ENCODE results near the gene SLC39A11. TPM values are rescaled to one million over a fixed set of nuclear protein-coding genes. Genes with fewer than 3 reads are reported as not detected.
"Not testable (repeated sequence)": the region's sequence is repeated elsewhere in the genome, so short reads cannot be mapped to it uniquely, and the experiment has no call there.

Gene SLC39A11
- polyA plus RNA-seq, 1 of the 3 experiments (the other 2 are of a cell fraction): 23.5 TPM

DNA sequence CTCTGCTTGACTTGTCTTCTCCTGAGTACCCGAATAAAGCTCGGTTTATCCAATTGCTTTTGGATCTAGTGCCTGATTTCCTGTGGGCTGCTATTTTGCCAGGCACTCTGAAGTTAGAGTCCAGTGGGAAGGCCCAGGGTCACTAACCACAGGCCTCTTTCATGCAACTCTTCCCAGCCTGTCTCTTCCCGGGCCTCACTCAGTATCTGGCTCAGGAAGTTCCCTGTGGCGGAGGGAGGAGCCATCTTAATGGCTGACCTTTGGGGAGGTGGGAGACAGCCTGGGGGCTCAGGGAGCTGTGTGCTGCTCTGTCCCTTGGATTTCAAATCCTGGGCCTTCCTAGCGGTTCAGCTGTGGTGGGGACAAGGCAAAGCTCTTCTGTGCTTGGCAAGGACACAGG, 328.5 kb downstream of the SLC39A11 start:
- ChIA-PET CTCF (interaction anchor here (1.0 to 2.4 kb wide), 8 partner anchors 10 to 1384 kb away, joined by 3 to 9 read pairs (median 4); no protein-coding TSS in a partner anchor), POLR2A (no interaction called here)

DNA sequence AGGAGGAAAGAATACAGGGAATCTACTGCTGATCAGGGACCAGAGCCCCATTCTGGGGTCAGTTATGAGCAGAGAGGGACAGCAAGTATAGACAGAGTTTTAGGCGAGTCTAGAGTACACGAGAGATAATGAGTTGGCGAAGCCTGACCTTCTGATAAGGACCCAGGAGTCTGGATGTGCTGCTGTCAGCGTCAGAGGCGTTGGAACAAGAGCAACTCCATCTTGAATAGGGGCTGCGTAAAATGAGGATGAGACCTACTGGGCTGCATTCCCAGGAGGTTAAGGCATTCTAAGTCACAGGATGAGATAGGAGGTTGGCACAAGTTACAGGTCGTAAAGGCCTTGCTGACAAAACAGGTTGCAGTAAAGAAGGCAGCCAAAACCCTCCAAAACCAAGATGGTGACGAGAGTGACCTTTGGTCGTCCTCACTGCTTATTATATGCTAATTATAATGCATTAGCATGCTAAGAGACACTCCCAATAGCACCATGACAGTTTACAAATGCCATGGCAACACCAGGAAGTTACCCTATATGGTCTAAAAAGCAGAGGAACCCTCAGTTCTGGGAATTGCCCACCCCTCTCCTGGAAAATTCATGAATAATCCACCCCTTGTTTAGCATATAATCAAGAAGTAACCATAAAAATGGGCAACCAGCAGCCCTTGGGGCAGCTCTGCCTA, 330.5 kb downstream of the SLC39A11 start:
- H2AFZ ChIP-seq (ENCODE audit: low read depth); H3K9ac ChIP-seq; H3F3A ChIP-seq (replicated peaks; ENCODE audit: insufficient read depth); H3K27ac ChIP-seq (ENCODE audit: low read depth in 2 of 2, low read length in 1 of 2); POLR2A ChIA-PET; H3K4me3 ChIP-seq (ENCODE audit: low read depth in 2 of 2, low read length in 1 of 2); H3K4me2 ChIP-seq; H3K36me3 ChIP-seq (replicated peaks in 1 of 2; ENCODE audit: control insufficient read depth in 1 of 2, insufficient read depth in 2 of 2, low read length in 1 of 2); H4K20me1 ChIP-seq (ENCODE audit: insufficient read depth); H3K27me3 ChIP-seq (ENCODE audit: insufficient read depth); DNase-seq; H3K79me2 ChIP-seq (ENCODE audit: insufficient read depth); H3K9me2 ChIP-seq; H3K9me3 ChIP-seq: not testable (repeated sequence)
- CTCF ChIA-PET: interaction anchor here (2.2 kb wide), 1 partner anchor 37 kb away, joined by 8 read pairs; no protein-coding TSS in a partner anchor
- 88% methylated on average over 9 of the region's 9 CpGs for WGBS (ENCODE audit: low lambda C conversion rate)
- peaks cover 0 to 12% of the 10 kb centered on the region in 2 experiments; a peak in 2 of 4 replicates for H3K4me1 ChIP-seq (ENCODE audit: control insufficient read depth in 1 of 2, insufficient read depth in 2 of 2, low read depth in 1 of 2, low read length in 1 of 2)

More for the DNA sequence above, 328.5 kb downstream of the SLC39A11 start:
- Histone ChIP-seq H3K9me2 (no peaks in the 10 kb centered on the region), H3K9ac (no peak overlapping the region), H3F3A (replicated peaks; ENCODE audit: insufficient read depth) (no peaks in the 10 kb centered on the region), H2AFZ (ENCODE audit: low read depth) (no peak overlapping the region), H3K79me2 (ENCODE audit: insufficient read depth) (no peaks in the 10 kb centered on the region), H3K4me3 (ENCODE audit: low read depth in 2 of 2, low read length in 1 of 2) (no peak overlapping the region), H3K27me3 (ENCODE audit: insufficient read depth) (no peaks in the 10 kb centered on the region), H3K4me2 (no peak overlapping the region), H3K4me1 (ENCODE audit: control insufficient read depth in 1 of 2, insufficient read depth in 2 of 2, low read depth in 1 of 2, low read length in 1 of 2) (peaks cover 0 to 12% of the 10 kb centered on the region in 2 experiments; a peak in 2 of 4 replicates), H3K27ac (ENCODE audit: low read depth in 2 of 2, low read length in 1 of 2) (no peak overlapping the region), H3K9me3 (no peaks in the 10 kb centered on the region), H3K36me3 (replicated peaks in 1 of 2; ENCODE audit: control insufficient read depth in 1 of 2, insufficient read depth in 2 of 2, low read length in 1 of 2) (no peaks in the 10 kb centered on the region), H4K20me1 (ENCODE audit: insufficient read depth) (no peaks in the 10 kb centered on the region)
- 81% methylated on average over 5 of the region's 5 CpGs for WGBS (ENCODE audit: low lambda C conversion rate)
- no peak for DNase-seq
- TF ChIP-seq TAF1 (IDR thresholded peaks at IDR 0.05; ENCODE audit: borderline replicate concordance, low read depth, low read length): no peak

DNA sequence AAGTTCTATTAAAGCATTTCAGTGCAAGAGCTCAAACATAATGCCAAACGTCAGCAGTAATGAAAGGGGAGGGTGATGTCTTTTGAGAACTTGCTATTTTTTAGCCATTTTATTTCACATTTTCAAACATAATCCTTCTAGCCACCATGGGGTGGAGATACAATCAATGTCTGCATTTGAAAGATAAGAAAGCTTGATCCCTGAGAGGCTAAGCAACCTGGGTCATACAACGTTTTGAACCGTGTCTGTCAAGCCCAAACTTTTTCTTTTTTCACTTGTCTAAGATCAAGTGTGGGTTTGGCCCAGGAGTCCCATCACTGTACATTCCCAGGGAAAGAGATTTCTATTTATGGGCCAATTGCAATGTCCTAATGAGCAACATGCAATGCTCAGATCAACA, 331.1 kb downstream of the SLC39A11 start:
- Histone ChIP-seq H3K27me3 (ENCODE audit: insufficient read depth) (no peaks in the 10 kb centered on the region), H3K9me3 (no peaks in the 10 kb centered on the region), H3K4me1 (ENCODE audit: control insufficient read depth in 1 of 2, insufficient read depth in 2 of 2, low read depth in 1 of 2, low read length in 1 of 2) (peaks cover 0 to 12% of the 10 kb centered on the region in 2 experiments; a peak in 2 of 4 replicates), H3K9ac (no peak overlapping the region), H3K4me2 (no peak overlapping the region), H3F3A (replicated peaks; ENCODE audit: insufficient read depth) (no peaks in the 10 kb centered on the region), H3K27ac (ENCODE audit: low read depth in 2 of 2, low read length in 1 of 2) (no peak overlapping the region), H4K20me1 (ENCODE audit: insufficient read depth) (no peaks in the 10 kb centered on the region), H3K79me2 (ENCODE audit: insufficient read depth) (no peaks in the 10 kb centered on the region), H2AFZ (ENCODE audit: low read depth) (no peak overlapping the region), H3K36me3 (replicated peaks in 1 of 2; ENCODE audit: control insufficient read depth in 1 of 2, insufficient read depth in 2 of 2, low read length in 1 of 2) (no peaks in the 10 kb centered on the region), H3K9me2 (no peaks in the 10 kb centered on the region), H3K4me3 (ENCODE audit: low read depth in 2 of 2, low read length in 1 of 2) (no peak overlapping the region)
- DNase-seq: no peak
- CTCF ChIA-PET: interaction anchor here (1.2 to 2.2 kb wide), 2 partner anchors 205 to 428 kb away, joined by 4 to 7 read pairs; no protein-coding TSS in a partner anchor
- POLR2A ChIA-PET: no interaction called here
- no peak for TF ChIP-seq JUND (IDR thresholded peaks at IDR 0.05)
- WGBS (ENCODE audit: low lambda C conversion rate): 88% methylated on average over 3 of the region's 3 CpGs

DNA sequence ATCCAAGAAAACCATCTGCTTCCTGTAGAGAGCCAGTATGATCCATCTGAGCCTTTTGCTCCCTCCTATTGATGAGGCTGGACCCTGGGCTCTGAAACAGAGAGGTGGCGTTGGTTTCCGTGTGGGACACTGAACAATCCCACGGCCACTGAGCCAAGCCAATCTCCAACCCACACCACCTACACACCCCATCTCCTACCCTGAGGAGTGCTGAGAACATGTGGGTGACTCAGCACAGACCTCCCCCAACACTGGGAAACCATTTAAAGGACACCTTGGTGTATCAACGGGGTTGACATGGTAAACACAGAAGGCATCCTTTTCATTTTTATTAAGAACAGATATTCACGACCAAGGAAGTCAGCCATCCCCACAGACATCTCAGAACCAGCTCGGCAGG, 332.1 kb downstream of the SLC39A11 start:
- CTCF ChIA-PET: interaction anchor here (1.2 to 2.2 kb wide), 3 partner anchors 203 to 429 kb away, joined by 4 to 7 read pairs (median 4); no protein-coding TSS in a partner anchor
- 89% methylated on average over 6 of the region's 6 CpGs for WGBS (ENCODE audit: low lambda C conversion rate)
- no peak for DNase-seq
- TF ChIP-seq, protein P1, sequence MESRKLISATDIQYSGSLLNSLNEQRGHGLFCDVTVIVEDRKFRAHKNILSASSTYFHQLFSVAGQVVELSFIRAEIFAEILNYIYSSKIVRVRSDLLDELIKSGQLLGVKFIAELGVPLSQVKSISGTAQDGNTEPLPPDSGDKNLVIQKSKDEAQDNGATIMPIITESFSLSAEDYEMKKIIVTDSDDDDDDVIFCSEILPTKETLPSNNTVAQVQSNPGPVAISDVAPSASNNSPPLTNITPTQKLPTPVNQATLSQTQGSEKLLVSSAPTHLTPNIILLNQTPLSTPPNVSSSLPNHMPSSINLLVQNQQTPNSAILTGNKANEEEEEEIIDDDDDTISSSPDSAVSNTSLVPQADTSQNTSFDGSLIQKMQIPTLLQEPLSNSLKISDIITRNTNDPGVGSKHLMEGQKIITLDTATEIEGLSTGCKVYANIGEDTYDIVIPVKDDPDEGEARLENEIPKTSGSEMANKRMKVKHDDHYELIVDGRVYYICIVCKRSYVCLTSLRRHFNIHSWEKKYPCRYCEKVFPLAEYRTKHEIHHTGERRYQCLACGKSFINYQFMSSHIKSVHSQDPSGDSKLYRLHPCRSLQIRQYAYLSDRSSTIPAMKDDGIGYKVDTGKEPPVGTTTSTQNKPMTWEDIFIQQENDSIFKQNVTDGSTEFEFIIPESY (IDR thresholded peaks at IDR 0.05; ENCODE audit: borderline replicate concordance, low read depth): no peak
- TF ChIP-seq SIN3A (IDR thresholded peaks at IDR 0.05; ENCODE audit: borderline replicate concordance, low read depth, low read length): no peak
- no peak for TF ChIP-seq FOSL2 (IDR thresholded peaks at IDR 0.05; ENCODE audit: borderline replicate concordance, low read depth)
- TF ChIP-seq NFIC (IDR thresholded peaks at IDR 0.05; ENCODE audit: borderline replicate concordance): no peak
- no peak for TF ChIP-seq FOXM1 (IDR thresholded peaks at IDR 0.05; ENCODE audit: low read depth)
- no peak for TF ChIP-seq RCOR1 (IDR thresholded peaks at IDR 0.05; ENCODE audit: low read length)
- TF ChIP-seq MXI1 (IDR thresholded peaks at IDR 0.05; ENCODE audit: low read depth, low read length): no peak
- TF ChIP-seq, protein P2, sequence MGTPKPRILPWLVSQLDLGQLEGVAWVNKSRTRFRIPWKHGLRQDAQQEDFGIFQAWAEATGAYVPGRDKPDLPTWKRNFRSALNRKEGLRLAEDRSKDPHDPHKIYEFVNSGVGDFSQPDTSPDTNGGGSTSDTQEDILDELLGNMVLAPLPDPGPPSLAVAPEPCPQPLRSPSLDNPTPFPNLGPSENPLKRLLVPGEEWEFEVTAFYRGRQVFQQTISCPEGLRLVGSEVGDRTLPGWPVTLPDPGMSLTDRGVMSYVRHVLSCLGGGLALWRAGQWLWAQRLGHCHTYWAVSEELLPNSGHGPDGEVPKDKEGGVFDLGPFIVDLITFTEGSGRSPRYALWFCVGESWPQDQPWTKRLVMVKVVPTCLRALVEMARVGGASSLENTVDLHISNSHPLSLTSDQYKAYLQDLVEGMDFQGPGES (IDR thresholded peaks at IDR 0.05; ENCODE audit: low read depth, low read length): no peak
- TF ChIP-seq EP300 (IDR thresholded peaks at IDR 0.05; ENCODE audit: borderline replicate concordance in 1 of 2, low read depth in 1 of 2, low read length in 1 of 2): no peak
- no peak for TF ChIP-seq GATA2 (CRISPR knock-in tag; IDR thresholded peaks at IDR 0.05)
- no peak for TF ChIP-seq RFX5 (IDR thresholded peaks at IDR 0.05; ENCODE audit: low read length)

More for the DNA sequence above, 332.1 kb downstream of the SLC39A11 start:
- Histone ChIP-seq H3K9ac (no peak overlapping the region), H3K36me3 (replicated peaks in 1 of 2; ENCODE audit: control insufficient read depth in 1 of 2, insufficient read depth in 2 of 2, low read length in 1 of 2) (no peaks in the 10 kb centered on the region), H3K4me1 (ENCODE audit: control insufficient read depth in 1 of 2, insufficient read depth in 2 of 2, low read depth in 1 of 2, low read length in 1 of 2) (peaks cover 0 to 5% of the 10 kb centered on the region in 2 experiments; a peak in 2 of 4 replicates), H3K9me3 (no peaks in the 10 kb centered on the region), H3K9me2 (no peaks in the 10 kb centered on the region), H3K79me2 (ENCODE audit: insufficient read depth) (no peaks in the 10 kb centered on the region), H2AFZ (ENCODE audit: low read depth) (no peak overlapping the region), H3K27ac (ENCODE audit: low read depth in 2 of 2, low read length in 1 of 2) (no peak overlapping the region), H3K4me2 (no peak overlapping the region), H3F3A (replicated peaks; ENCODE audit: insufficient read depth) (no peaks in the 10 kb centered on the region), H4K20me1 (ENCODE audit: insufficient read depth) (no peaks in the 10 kb centered on the region), H3K27me3 (ENCODE audit: insufficient read depth) (no peaks in the 10 kb centered on the region), H3K4me3 (ENCODE audit: low read depth in 2 of 2, low read length in 1 of 2) (no peak overlapping the region)
- POLR2A ChIA-PET: no interaction called here
